Measurements from ENCODE around the gene CCDC159. TPM values are rescaled to one million over a fixed set of nuclear protein-coding genes. Genes with fewer than 3 reads are reported as not detected.

CCDC159 gene
- total and polyA plus RNA-seq, 2 donors (not counting 1 experiment from before 2014, with no cell fraction given) = 57.5 to 128 TPM

DNA sequence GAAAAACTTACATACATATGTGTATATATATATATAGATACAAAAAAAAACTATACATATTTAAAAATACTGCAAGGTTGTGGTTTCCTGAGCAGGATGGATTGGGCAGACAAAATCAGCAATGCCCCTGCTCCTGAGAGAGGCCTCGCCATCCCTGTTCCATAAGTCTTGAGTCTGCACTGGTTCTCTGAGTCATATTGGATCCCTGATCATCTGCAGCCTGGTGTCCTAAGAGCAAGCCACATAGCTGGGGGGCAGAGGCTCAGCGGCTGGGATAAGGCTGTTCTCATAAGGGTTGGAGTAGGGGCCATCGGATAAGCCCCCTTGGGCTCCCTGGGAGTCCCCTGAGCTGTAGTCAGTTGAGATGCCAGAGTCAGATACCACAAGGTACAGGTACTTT lies 31.4 kb downstream of the CCDC159 start:
- Histone ChIP-seq H3K4me2 (replicated peaks; ENCODE audit: low read depth, low read length, poor library complexity, severe bottlenecking) (no peak overlapping the region), H3K27ac (ENCODE audit: low read length in 2 of 2) (no peak overlapping the region), H3K79me2 (ENCODE audit: control insufficient read depth, insufficient read depth, low read length) (peaks cover 16% of the 10 kb centered on the region), H3K9me3 (ENCODE audit: control extremely low read depth in 1 of 3, control insufficient read depth in 2 of 3, insufficient read depth in 1 of 3, low read length in 2 of 3) (peaks cover 0 to 9% (median 0%) of the 10 kb centered on the region in 3 donors), H4K20me1 (ENCODE audit: control insufficient read depth, insufficient read depth, low read length, poor library complexity, severe bottlenecking) (no peaks in the 10 kb centered on the region), H3K4me3 (ENCODE audit: control extremely low read depth in 1 of 5, extremely low read depth in 1 of 5, insufficient read depth in 1 of 5, low read depth in 2 of 5, low read length in 4 of 5) (no peak overlapping the region), H3K4me1 (ENCODE audit: control insufficient read depth in 2 of 2, insufficient read depth in 2 of 2, low read length in 2 of 2) (peaks cover 45 to 57% of the 10 kb centered on the region in 2 donors), H3K36me3 (replicated peaks in 1 of 2; ENCODE audit: control extremely low read depth in 1 of 2, control insufficient read depth in 1 of 2, extremely low read depth in 1 of 2, insufficient read depth in 2 of 2, low read length in 1 of 2) (no peaks in the 10 kb centered on the region), H3K27me3 (replicated peaks in 1 of 4; ENCODE audit: control extremely low read depth in 1 of 4, control insufficient read depth in 3 of 4, insufficient read depth in 4 of 4, low read length in 3 of 4) (peaks cover 0 to 6% (median 1%) of the 10 kb centered on the region in 4 experiments), H3K9ac (ENCODE audit: low read length) (no peak overlapping the region), H2AFZ (ENCODE audit: insufficient read depth, low read depth, low read length, poor library complexity, severe bottlenecking) (no peak overlapping the region)
- intact Hi-C loops (cut with micrococcal nuclease) = loop anchor here (10.0 kb wide), 1 partner anchor 1563 kb away; the partner anchor contains the start of gene FBXL12
- no peak for DNase-seq
- POLR2A ChIA-PET = no interaction called here
- 97% methylated on average over 3 of the region's 3 CpGs for WGBS (ENCODE audit: insufficient coverage)
- Mint-ChIP-seq H3K27ac (peak overlapping the region; percentile 67), H3K9me3 (ENCODE audit: insufficient read depth) (no peaks in the 10 kb centered on the region), H3K27me3 (no peaks in the 10 kb centered on the region), H3K4me1 (peaks cover 38% of the 10 kb centered on the region), H3K4me3 (no peak overlapping the region)
- CTCF ChIA-PET = interaction anchor here (0.7 to 4.6 kb wide), 9 partner anchors 9 to 105 kb away, joined by 3 to 37 read pairs (median 4); no protein-coding TSS in a partner anchor
- TF ChIP-seq EZH2 (IDR thresholded peaks at IDR 0.05; ENCODE audit: borderline replicate concordance, insufficient read depth, low read depth, low read length, poor library complexity, severe bottlenecking) = no peak
- TF ChIP-seq, protein P1, sequence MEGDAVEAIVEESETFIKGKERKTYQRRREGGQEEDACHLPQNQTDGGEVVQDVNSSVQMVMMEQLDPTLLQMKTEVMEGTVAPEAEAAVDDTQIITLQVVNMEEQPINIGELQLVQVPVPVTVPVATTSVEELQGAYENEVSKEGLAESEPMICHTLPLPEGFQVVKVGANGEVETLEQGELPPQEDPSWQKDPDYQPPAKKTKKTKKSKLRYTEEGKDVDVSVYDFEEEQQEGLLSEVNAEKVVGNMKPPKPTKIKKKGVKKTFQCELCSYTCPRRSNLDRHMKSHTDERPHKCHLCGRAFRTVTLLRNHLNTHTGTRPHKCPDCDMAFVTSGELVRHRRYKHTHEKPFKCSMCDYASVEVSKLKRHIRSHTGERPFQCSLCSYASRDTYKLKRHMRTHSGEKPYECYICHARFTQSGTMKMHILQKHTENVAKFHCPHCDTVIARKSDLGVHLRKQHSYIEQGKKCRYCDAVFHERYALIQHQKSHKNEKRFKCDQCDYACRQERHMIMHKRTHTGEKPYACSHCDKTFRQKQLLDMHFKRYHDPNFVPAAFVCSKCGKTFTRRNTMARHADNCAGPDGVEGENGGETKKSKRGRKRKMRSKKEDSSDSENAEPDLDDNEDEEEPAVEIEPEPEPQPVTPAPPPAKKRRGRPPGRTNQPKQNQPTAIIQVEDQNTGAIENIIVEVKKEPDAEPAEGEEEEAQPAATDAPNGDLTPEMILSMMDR (IDR thresholded peaks at IDR 0.05) = no peak
- ATAC-seq (ENCODE audit: low read depth) = no peak

DNA sequence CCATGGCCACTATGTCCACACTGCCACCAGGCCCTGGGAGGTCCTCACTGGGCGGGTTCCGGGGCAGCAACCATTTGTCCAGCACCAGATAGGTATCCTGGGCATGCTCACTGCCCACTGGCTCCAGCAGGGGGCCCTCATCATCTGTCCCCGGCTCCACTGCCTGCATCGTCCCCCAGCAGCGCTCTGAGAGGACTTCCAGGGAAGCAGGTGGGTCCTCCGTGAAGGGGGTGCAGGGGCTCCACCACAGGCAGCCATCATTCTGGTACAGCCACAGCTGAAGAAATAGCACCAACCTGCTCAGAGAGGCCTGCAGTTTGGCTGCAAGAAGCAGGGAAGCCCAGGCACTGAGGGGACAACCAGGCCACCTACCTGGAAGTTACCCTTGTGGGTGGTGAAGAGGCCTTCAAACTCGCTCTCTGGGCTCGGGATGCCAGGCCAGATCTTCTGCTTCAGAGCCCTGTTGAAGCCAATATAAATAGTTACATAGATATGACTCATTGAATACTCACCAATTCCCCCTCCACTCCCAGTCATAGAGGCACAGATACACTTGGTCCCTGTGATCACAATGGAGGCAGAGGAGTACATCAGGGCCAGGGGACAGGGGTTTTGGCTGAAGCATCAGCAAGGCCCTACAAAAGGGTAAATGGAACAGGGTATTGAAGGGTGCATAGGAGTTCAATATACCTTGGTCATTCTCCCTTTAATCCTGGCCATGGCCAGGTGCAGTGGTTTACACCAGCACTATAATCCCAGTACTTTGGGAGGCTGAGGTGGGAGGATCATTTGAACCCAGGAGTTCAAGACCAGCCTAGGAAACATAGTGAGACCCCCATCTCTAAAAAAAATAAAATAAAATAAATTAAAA lies 32.2 kb downstream of the CCDC159 start:
- no peak overlapping the region for H3K4me3 ChIP-seq (ENCODE audit: control extremely low read depth in 1 of 5, extremely low read depth in 1 of 5, insufficient read depth in 1 of 5, low read depth in 2 of 5, low read length in 4 of 5)
- no peak overlapping the region for H2AFZ ChIP-seq (ENCODE audit: insufficient read depth, low read depth, low read length, poor library complexity, severe bottlenecking)
- no peak overlapping the region for H3K27ac ChIP-seq (ENCODE audit: low read length in 2 of 2)
- CTCF ChIA-PET = interaction anchor here (1.3 to 4.6 kb wide), 5 partner anchors 10 to 104 kb away, joined by 4 to 41 read pairs (median 23); partner anchors contain the start of gene RGL3
- TF ChIP-seq, protein P1 (IDR thresholded peaks at IDR 0.05) = peak; percentile 30
- no peak for TF ChIP-seq EZH2 (IDR thresholded peaks at IDR 0.05; ENCODE audit: borderline replicate concordance, insufficient read depth, low read depth, low read length, poor library complexity, severe bottlenecking)
- H3K27me3 ChIP-seq (replicated peaks in 1 of 4; ENCODE audit: control extremely low read depth in 1 of 4, control insufficient read depth in 3 of 4, insufficient read depth in 4 of 4, low read length in 3 of 4) = peaks cover 0 to 6% (median 2%) of the 10 kb centered on the region in 4 experiments
- WGBS (ENCODE audit: insufficient coverage) = 67% methylated on average over 6 of the region's 8 CpGs
- DNase-seq = peak; percentile 44
- H4K20me1 ChIP-seq (ENCODE audit: control insufficient read depth, insufficient read depth, low read length, poor library complexity, severe bottlenecking) = no peaks in the 10 kb centered on the region
- ATAC-seq (ENCODE audit: low read depth) = no peak
- H3K4me2 ChIP-seq (replicated peaks; ENCODE audit: low read depth, low read length, poor library complexity, severe bottlenecking) = no peak overlapping the region
- H3K9ac ChIP-seq (ENCODE audit: low read length) = no peak overlapping the region
- Mint-ChIP-seq H3K4me1 (peaks cover 39% of the 10 kb centered on the region), H3K9me3 (ENCODE audit: insufficient read depth) (no peaks in the 10 kb centered on the region), H3K27me3 (no peaks in the 10 kb centered on the region), H3K4me3 (no peak overlapping the region), H3K27ac (no peak overlapping the region)
- no peaks in the 10 kb centered on the region for H3K36me3 ChIP-seq (replicated peaks in 1 of 2; ENCODE audit: control extremely low read depth in 1 of 2, control insufficient read depth in 1 of 2, extremely low read depth in 1 of 2, insufficient read depth in 2 of 2, low read length in 1 of 2)
- intact Hi-C loops (cut with micrococcal nuclease) = loop anchor here (10.0 kb wide), 1 partner anchor 1564 kb away; the partner anchor contains the start of gene FBXL12
- peaks cover 0 to 11% (median 0%) of the 10 kb centered on the region in 3 donors for H3K9me3 ChIP-seq (ENCODE audit: control extremely low read depth in 1 of 3, control insufficient read depth in 2 of 3, insufficient read depth in 1 of 3, low read length in 2 of 3)
- POLR2A ChIA-PET = no interaction called here
- H3K79me2 ChIP-seq (ENCODE audit: control insufficient read depth, insufficient read depth, low read length) = peaks cover 16% of the 10 kb centered on the region
- peaks cover 52 to 64% of the 10 kb centered on the region in 2 donors for H3K4me1 ChIP-seq (ENCODE audit: control insufficient read depth in 2 of 2, insufficient read depth in 2 of 2, low read length in 2 of 2)

Measured in B cell (primary cell).